Measurements from ENCODE around the gene GEMIN5. TPM values are rescaled to one million over a fixed set of nuclear protein-coding genes. Genes with fewer than 3 reads are reported as not detected.

The GEMIN5 gene
- total RNA-seq, 1 experiment from 2014 or later: 29.5 TPM

DNA sequence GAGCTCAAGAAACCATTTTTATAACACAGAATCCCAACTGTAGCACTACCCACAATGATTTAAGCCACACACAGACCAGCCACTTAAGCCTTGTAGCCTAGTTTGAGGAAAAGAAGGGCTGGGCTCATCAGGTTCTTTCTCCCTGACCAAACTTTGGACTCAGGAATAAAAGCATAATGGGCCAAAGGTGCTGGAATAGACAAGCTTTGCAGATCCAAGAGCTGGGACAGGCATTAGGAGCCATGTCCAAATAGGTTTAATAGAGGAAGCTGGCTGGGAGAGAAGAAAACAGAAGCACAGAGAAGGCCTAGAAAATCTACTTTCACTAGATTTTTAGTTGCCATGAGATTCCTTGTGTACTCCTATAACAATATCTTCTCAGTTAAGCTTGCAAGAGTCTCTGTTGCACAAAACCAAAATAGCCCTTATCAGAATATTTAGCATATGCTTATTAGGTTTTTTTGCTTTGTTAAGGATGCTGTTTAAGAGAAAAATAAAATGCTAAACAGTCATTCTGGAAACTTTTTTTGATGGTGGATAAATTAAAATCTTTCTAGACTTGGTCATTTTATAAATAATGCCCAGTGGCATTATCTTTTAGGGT, 41.3 kb downstream of the GEMIN5 start:
- no TSS peak for BruUV-seq (replicated peaks)
- intact Hi-C loops (cut with micrococcal nuclease; ENCODE audit: unreplicated experiment): no loop called here
- H3K4me1 ChIP-seq (ENCODE audit: control insufficient read depth, insufficient read depth, low read length): no peaks in the 10 kb centered on the region
- POLR2A ChIA-PET: interaction anchor here (0.9 kb wide), 1 partner anchor 19 kb away, joined by 3 read pairs; no protein-coding TSS in a partner anchor
- no peaks in the 10 kb centered on the region for H3K9me3 ChIP-seq (ENCODE audit: control insufficient read depth, insufficient read depth, low read depth, low read length)
- DNase-seq (ENCODE audit: low read depth, low spot score) (no peak), ATAC-seq (no peak)
- peaks cover 27% of the 10 kb centered on the region for H3K36me3 ChIP-seq (ENCODE audit: control insufficient read depth, insufficient read depth, low read length)
- CTCF ChIA-PET: no interaction called here
- H3K27me3 ChIP-seq (ENCODE audit: control insufficient read depth, insufficient read depth, low read length): no peaks in the 10 kb centered on the region
- no peak overlapping the region for H3K4me3 ChIP-seq (ENCODE audit: low read depth in 2 of 2, low read length in 2 of 2)
- no peak overlapping the region for H3K27ac ChIP-seq (ENCODE audit: low read length)
- TF ChIP-seq, protein P1, sequence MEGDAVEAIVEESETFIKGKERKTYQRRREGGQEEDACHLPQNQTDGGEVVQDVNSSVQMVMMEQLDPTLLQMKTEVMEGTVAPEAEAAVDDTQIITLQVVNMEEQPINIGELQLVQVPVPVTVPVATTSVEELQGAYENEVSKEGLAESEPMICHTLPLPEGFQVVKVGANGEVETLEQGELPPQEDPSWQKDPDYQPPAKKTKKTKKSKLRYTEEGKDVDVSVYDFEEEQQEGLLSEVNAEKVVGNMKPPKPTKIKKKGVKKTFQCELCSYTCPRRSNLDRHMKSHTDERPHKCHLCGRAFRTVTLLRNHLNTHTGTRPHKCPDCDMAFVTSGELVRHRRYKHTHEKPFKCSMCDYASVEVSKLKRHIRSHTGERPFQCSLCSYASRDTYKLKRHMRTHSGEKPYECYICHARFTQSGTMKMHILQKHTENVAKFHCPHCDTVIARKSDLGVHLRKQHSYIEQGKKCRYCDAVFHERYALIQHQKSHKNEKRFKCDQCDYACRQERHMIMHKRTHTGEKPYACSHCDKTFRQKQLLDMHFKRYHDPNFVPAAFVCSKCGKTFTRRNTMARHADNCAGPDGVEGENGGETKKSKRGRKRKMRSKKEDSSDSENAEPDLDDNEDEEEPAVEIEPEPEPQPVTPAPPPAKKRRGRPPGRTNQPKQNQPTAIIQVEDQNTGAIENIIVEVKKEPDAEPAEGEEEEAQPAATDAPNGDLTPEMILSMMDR (IDR thresholded peaks at IDR 0.05): no peak
- no peak for TF ChIP-seq SIN3A (IDR thresholded peaks at IDR 0.05; ENCODE audit: borderline replicate concordance, insufficient read depth, low read depth, low read length)
- no peak for TF ChIP-seq TCF7L2 (IDR thresholded peaks at IDR 0.05; ENCODE audit: low read depth, low read length)
- TF ChIP-seq, protein P2, sequence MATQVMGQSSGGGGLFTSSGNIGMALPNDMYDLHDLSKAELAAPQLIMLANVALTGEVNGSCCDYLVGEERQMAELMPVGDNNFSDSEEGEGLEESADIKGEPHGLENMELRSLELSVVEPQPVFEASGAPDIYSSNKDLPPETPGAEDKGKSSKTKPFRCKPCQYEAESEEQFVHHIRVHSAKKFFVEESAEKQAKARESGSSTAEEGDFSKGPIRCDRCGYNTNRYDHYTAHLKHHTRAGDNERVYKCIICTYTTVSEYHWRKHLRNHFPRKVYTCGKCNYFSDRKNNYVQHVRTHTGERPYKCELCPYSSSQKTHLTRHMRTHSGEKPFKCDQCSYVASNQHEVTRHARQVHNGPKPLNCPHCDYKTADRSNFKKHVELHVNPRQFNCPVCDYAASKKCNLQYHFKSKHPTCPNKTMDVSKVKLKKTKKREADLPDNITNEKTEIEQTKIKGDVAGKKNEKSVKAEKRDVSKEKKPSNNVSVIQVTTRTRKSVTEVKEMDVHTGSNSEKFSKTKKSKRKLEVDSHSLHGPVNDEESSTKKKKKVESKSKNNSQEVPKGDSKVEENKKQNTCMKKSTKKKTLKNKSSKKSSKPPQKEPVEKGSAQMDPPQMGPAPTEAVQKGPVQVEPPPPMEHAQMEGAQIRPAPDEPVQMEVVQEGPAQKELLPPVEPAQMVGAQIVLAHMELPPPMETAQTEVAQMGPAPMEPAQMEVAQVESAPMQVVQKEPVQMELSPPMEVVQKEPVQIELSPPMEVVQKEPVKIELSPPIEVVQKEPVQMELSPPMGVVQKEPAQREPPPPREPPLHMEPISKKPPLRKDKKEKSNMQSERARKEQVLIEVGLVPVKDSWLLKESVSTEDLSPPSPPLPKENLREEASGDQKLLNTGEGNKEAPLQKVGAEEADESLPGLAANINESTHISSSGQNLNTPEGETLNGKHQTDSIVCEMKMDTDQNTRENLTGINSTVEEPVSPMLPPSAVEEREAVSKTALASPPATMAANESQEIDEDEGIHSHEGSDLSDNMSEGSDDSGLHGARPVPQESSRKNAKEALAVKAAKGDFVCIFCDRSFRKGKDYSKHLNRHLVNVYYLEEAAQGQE (IDR thresholded peaks at IDR 0.05; ENCODE audit: insufficient read depth in 1 of 2, low read depth in 2 of 2, low read length in 1 of 2): no peak
- no peak for TF ChIP-seq POLR2AphosphoS5 (IDR thresholded peaks at IDR 0.05; ENCODE audit: low read depth, low read length)
- in situ Hi-C loops (cut with HindIII; ENCODE audit: low pct_unique_long_range_greater_than_20kb, low sequenced_read_pairs): no loop called here

DNA sequence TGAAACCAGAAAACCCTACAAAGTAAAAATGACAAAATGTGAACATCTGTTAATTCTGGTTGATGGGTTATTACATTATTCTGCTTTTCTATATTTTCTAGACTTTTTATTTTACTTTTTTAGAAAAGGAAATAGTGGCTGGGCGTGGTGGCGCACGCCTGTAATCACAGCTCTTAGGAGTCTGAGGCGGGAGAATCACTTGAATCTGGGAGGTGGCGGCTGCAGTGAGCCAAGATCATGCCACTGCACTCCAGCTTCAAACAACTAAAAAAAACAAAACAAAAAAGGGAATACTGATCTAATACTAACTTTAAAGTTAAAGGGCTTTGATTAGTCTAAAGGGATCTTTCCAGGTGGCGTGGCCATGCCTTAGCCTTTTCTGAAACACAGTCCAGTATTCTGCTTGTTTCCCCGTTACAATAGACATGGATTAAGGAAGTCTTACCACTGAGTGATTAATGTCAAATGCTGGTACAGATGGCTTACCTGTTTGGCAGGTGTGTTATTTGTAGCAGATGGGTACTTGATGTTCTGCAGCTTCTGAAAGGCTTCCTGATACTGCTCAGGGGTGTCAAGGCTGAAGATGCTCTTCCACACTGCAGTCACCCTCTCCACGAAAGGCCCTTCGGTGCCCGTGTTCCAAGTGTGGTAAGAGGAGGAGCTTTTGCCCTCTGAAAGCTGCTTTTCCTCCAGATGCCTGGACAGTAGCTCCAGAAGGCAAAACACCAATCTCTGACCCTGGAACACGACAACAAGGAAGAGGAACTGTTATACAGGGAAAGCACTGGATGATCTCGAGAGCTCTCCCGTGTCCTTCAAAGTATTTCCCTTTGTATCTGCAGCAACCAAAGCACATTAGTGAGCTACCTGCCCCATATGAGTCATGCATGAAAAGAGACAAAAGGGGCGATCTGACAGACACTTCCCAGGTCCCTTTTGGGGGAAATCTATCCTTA, 42.1 kb downstream of the GEMIN5 start:
- in situ Hi-C loops (cut with HindIII; ENCODE audit: low pct_unique_long_range_greater_than_20kb, low sequenced_read_pairs): no loop called here

More for the DNA sequence above, 42.1 kb downstream of the GEMIN5 start:
- BruUV-seq (replicated peaks): no TSS peak
- TF ChIP-seq, protein P2 (IDR thresholded peaks at IDR 0.05; ENCODE audit: insufficient read depth in 1 of 2, low read depth in 2 of 2, low read length in 1 of 2): no peak
- TF ChIP-seq POLR2AphosphoS5 (IDR thresholded peaks at IDR 0.05; ENCODE audit: low read depth, low read length) (no peak), TCF7L2 (IDR thresholded peaks at IDR 0.05; ENCODE audit: low read depth, low read length) (no peak), SIN3A (IDR thresholded peaks at IDR 0.05; ENCODE audit: borderline replicate concordance, insufficient read depth, low read depth, low read length) (no peak)
- TF ChIP-seq, protein P1 (IDR thresholded peaks at IDR 0.05): no peak
- CTCF ChIA-PET: no interaction called here
- ATAC-seq (no peak), DNase-seq (ENCODE audit: low read depth, low spot score) (no peak)
- POLR2A ChIA-PET: interaction anchor here (0.9 kb wide), 1 partner anchor 19 kb away, joined by 3 read pairs; no protein-coding TSS in a partner anchor
- Histone ChIP-seq H3K9me3 (ENCODE audit: control insufficient read depth, insufficient read depth, low read depth, low read length) (no peaks in the 10 kb centered on the region), H3K27me3 (ENCODE audit: control insufficient read depth, insufficient read depth, low read length) (no peaks in the 10 kb centered on the region), H3K27ac (ENCODE audit: low read length) (no peak overlapping the region), H3K36me3 (ENCODE audit: control insufficient read depth, insufficient read depth, low read length) (peaks cover 28% of the 10 kb centered on the region), H3K4me3 (ENCODE audit: low read depth in 2 of 2, low read length in 2 of 2) (no peak overlapping the region), H3K4me1 (ENCODE audit: control insufficient read depth, insufficient read depth, low read length) (no peaks in the 10 kb centered on the region)
- intact Hi-C loops (cut with micrococcal nuclease; ENCODE audit: unreplicated experiment): no loop called here

All from Panc1 (cell line).